ENCODE results near the gene CSTPP1. TPM values are rescaled to one million over a fixed set of nuclear protein-coding genes. Genes with fewer than 3 reads are reported as not detected.

CSTPP1 gene, protein sequence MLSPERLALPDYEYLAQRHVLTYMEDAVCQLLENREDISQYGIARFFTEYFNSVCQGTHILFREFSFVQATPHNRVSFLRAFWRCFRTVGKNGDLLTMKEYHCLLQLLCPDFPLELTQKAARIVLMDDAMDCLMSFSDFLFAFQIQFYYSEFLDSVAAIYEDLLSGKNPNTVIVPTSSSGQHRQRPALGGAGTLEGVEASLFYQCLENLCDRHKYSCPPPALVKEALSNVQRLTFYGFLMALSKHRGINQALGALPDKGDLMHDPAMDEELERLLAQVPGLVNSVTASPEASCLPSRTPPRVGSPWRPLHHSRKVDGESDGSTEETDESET
- total RNA-seq = 10 to 100 TPM; 46.6 to 49.2 TPM
- 100 to 1,000 TPM in 1 of 2 donors, 10 to 100 TPM in 1; 95.4 to 104 TPM for polyA plus RNA-seq (ENCODE audit: insufficient read length in 2 of 2)
- long read RNA-seq, donor 1, transcript C11orf49-201 (9 exons, 1,645 nt) = major isoform, 20 of 55 reads
- long read RNA-seq, donor 1, transcript C11orf49-223 (1 exons, 2,141 nt) = minor isoform, 11 of 55 reads
- long read RNA-seq, donor 1, transcript C11orf49-204 (8 exons, 1,916 nt) = minor isoform, 6 of 55 reads
- long read RNA-seq, donor 1, partial matches to known transcripts = 11 of 55 reads
- long read RNA-seq, donor 1, other reads (novel, unspliced or antisense) = 0 of 55 reads
- long read RNA-seq, donor 2, transcript C11orf49-201 (9 exons, 1,645 nt) = major isoform, 13 of 43 reads
- long read RNA-seq, donor 2, transcript C11orf49-223 (1 exons, 2,141 nt) = minor isoform, 9 of 43 reads
- long read RNA-seq, donor 2, partial matches to known transcripts = 15 of 43 reads
- long read RNA-seq, donor 2, other reads (novel, unspliced or antisense) = 0 of 43 reads
- long read RNA-seq, donor 3, transcript C11orf49-201 (9 exons, 1,645 nt) = minor isoform, 5 of 40 reads
- long read RNA-seq, donor 3, transcript C11orf49-223 (1 exons, 2,141 nt) = major isoform, 8 of 40 reads
- long read RNA-seq, donor 3, partial matches to known transcripts = 17 of 40 reads
- long read RNA-seq, donor 3, other reads (novel, unspliced or antisense) = 0 of 40 reads
- long read RNA-seq, donor 4, transcript C11orf49-204 (8 exons, 1,916 nt) = minor isoform, 6 of 52 reads
- long read RNA-seq, donor 4, transcript C11orf49-201 (9 exons, 1,645 nt) = major isoform, 19 of 52 reads
- long read RNA-seq, donor 4, transcript C11orf49-223 (1 exons, 2,141 nt) = minor isoform, 9 of 52 reads
- long read RNA-seq, donor 4, partial matches to known transcripts = 10 of 52 reads
- long read RNA-seq, donor 4, other reads (novel, unspliced or antisense) = 5 of 52 reads

DNA sequence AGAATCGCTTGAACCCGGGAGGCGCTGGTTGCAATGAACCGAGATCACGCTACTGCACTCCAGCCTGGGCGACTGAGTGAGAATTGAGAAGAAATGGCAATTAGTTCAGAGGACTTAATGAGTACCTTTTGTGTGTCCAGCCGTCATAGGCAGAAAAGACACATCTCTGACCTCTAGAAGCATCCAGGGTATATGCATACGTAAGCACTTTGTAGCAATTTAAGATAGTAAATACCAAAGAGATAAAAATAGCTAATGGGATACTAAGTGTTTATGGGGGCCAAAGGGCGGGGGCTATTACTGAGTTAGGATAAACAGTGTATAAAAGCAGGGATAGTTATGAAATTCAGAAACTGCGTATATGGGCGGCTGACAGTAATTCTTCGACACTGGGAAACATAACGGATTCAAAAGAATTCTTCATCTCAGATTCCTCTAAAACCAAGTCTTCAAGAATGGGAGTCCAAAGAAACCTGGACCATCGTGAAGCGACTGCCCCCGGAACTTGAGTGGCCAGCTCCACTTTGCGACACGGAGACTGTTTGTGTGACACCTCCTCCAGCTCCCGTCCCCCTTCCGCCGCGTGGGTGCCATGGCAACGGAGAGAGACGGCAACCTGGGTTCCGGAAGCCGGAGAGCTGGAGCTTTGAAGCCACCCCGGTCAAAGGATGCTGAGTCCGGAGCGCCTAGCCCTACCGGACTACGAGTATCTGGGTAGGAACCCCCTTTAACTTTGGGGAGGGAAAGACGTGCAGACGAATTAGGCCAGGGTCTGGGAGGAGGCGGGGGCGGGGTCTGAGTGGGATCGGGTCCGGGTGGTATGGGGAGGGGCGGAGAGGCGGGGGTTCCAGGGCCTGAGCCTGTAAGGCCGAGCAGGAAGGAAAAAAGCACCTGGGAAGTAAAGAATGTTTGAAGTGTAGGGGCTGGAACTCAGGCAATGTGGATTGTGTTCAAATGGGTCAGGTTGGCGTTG lies at the start of gene CSTPP1:
CSTPP1 (plus strand) TSS at position 624 of the 973 bp plus-strand sequence; CDS start at position 669, 45 bp downstream.
- Histone ChIP-seq H3K4me3 (ENCODE audit: low read depth, low read length) (peak within 1 kb of the TSS; percentile 70), H3K27ac (ENCODE audit: low read depth, low read length) (peak within 1 kb of the TSS; percentile 79), H3K27me3 (ENCODE audit: control insufficient read depth, insufficient read depth, low read length) (no peaks in the 10 kb centered on the region), H3K4me1 (ENCODE audit: control insufficient read depth, insufficient read depth, low read length) (no peaks in the 10 kb centered on the region), H3K36me3 (ENCODE audit: control insufficient read depth, insufficient read depth, low read length) (no peaks in the 10 kb centered on the region), H3K9me3 (ENCODE audit: control insufficient read depth, insufficient read depth, low read length) (no peaks in the 10 kb centered on the region)
- 17% methylated on average over 37 of the region's 41 CpGs for WGBS (ENCODE audit: insufficient coverage)
- peak in 5 of 6 donors; percentile 90 to 98 (median 93) for DNase-seq (ENCODE audit: low read depth in 4 of 6, low spot score in 6 of 6)

GRCh38 chr11:46888636-46889035 lies 47.9 kb upstream of the CSTPP1 start:
- peaks cover 61% of the 10 kb centered on the region for H3K36me3 ChIP-seq (ENCODE audit: control insufficient read depth, insufficient read depth, low read length)
- H3K4me1 ChIP-seq (ENCODE audit: control insufficient read depth, insufficient read depth, low read length) = peaks cover 5% of the 10 kb centered on the region
- WGBS (ENCODE audit: insufficient coverage) = 98% methylated on average over 5 of the region's 5 CpGs
- no peaks in the 10 kb centered on the region for H3K27me3 ChIP-seq (ENCODE audit: control insufficient read depth, insufficient read depth, low read length)
- DNase-seq (ENCODE audit: low read depth in 4 of 6, low spot score in 6 of 6) = no peak
- H3K27ac ChIP-seq (ENCODE audit: low read depth, low read length) = no peak overlapping the region
- H3K9me3 ChIP-seq (ENCODE audit: control insufficient read depth, insufficient read depth, low read length) = no peaks in the 10 kb centered on the region
- H3K4me3 ChIP-seq (ENCODE audit: low read depth, low read length) = no peak overlapping the region

DNA sequence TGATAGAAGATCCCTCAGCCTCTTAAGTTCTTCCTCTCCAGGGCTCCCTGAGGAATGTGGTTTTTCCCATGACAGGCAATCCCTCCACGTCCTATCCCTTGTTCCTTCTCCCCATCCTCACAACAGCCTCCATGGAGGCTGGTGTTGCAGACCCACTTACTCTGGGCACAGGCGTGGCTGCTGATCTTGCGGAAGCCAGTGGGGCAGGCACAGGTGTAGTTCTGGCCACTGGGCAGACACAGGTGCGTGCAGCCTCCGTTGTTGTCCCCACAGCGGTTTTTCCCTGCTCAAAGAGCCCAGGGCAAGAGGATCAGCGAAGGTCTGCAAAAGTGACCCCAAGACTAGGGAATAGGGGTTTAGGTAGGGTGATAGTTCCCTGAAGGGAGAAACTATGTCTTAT lies 47.3 kb upstream of the CSTPP1 start:
- WGBS (ENCODE audit: insufficient coverage) = 100% methylated on average over 6 of the region's 7 CpGs
- H3K27ac ChIP-seq (ENCODE audit: low read depth, low read length) = no peak overlapping the region
- no peak for DNase-seq (ENCODE audit: low read depth in 4 of 6, low spot score in 6 of 6)
- no peaks in the 10 kb centered on the region for H3K27me3 ChIP-seq (ENCODE audit: control insufficient read depth, insufficient read depth, low read length)
- peaks cover 5% of the 10 kb centered on the region for H3K4me1 ChIP-seq (ENCODE audit: control insufficient read depth, insufficient read depth, low read length)
- no peaks in the 10 kb centered on the region for H3K9me3 ChIP-seq (ENCODE audit: control insufficient read depth, insufficient read depth, low read length)
- peaks cover 59% of the 10 kb centered on the region for H3K36me3 ChIP-seq (ENCODE audit: control insufficient read depth, insufficient read depth, low read length)
- no peak overlapping the region for H3K4me3 ChIP-seq (ENCODE audit: low read depth, low read length)

GRCh38 chr11:46889689-46890475 lies 46.7 kb upstream of the CSTPP1 start:
- H3K27me3 ChIP-seq (ENCODE audit: control insufficient read depth, insufficient read depth, low read length) = no peaks in the 10 kb centered on the region
- peak in 5 of 6 donors; percentile 73 to 95 (median 79) for DNase-seq (ENCODE audit: low read depth in 4 of 6, low spot score in 6 of 6)
- H3K27ac ChIP-seq (ENCODE audit: low read depth, low read length) = no peak overlapping the region
- H3K4me3 ChIP-seq (ENCODE audit: low read depth, low read length) = no peak overlapping the region
- no peaks in the 10 kb centered on the region for H3K9me3 ChIP-seq (ENCODE audit: control insufficient read depth, insufficient read depth, low read length)
- peaks cover 62% of the 10 kb centered on the region for H3K36me3 ChIP-seq (ENCODE audit: control insufficient read depth, insufficient read depth, low read length)
- WGBS (ENCODE audit: insufficient coverage) = 72% methylated on average over 20 of the region's 23 CpGs
- peaks cover 5% of the 10 kb centered on the region for H3K4me1 ChIP-seq (ENCODE audit: control insufficient read depth, insufficient read depth, low read length)

DNA sequence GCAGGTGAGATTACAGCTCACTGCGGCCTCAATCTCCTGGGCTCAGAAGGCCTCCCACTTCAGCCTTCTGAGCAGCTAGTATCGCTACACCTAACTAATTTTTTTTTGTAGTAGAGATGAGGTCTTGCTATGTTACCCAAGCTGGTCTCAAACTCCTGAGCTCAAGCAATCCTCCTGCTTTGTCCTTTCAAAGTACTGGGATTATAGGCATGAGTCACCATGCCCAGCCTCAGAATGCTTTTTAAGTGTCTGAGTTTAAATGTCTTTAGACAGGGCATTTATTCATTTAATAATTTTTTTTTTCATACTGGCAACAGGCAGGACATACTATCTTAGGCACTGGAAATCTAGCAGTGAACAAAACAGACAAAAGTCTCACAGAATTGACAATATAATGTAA lies 45.9 kb upstream of the CSTPP1 start:
- no CpG with 5 or more reads among the region's 2 CpGs for WGBS (ENCODE audit: insufficient coverage)
- DNase-seq (ENCODE audit: low read depth in 4 of 6, low spot score in 6 of 6) = no peak
- Histone ChIP-seq H3K36me3 (ENCODE audit: control insufficient read depth, insufficient read depth, low read length) (peaks cover 65% of the 10 kb centered on the region), H3K27me3 (ENCODE audit: control insufficient read depth, insufficient read depth, low read length) (no peaks in the 10 kb centered on the region), H3K27ac (ENCODE audit: low read depth, low read length) (no peak overlapping the region), H3K4me3 (ENCODE audit: low read depth, low read length) (no peak overlapping the region), H3K4me1 (ENCODE audit: control insufficient read depth, insufficient read depth, low read length) (peaks cover 7% of the 10 kb centered on the region), H3K9me3 (ENCODE audit: control insufficient read depth, insufficient read depth, low read length) (no peaks in the 10 kb centered on the region)

- H3K27ac ChIP-seq (ENCODE audit: low read depth, low read length) = no peak overlapping the region
- no peak for DNase-seq (ENCODE audit: low read depth in 4 of 6, low spot score in 6 of 6)
- H3K27me3 ChIP-seq (ENCODE audit: control insufficient read depth, insufficient read depth, low read length) = no peaks in the 10 kb centered on the region
- H3K9me3 ChIP-seq (ENCODE audit: control insufficient read depth, insufficient read depth, low read length) = no peaks in the 10 kb centered on the region
- peaks cover 63% of the 10 kb centered on the region for H3K36me3 ChIP-seq (ENCODE audit: control insufficient read depth, insufficient read depth, low read length)
- no peak overlapping the region for H3K4me3 ChIP-seq (ENCODE audit: low read depth, low read length)
- WGBS (ENCODE audit: insufficient coverage) = no CpG with 5 or more reads among the region's 2 CpGs
- peaks cover 19% of the 10 kb centered on the region for H3K4me1 ChIP-seq (ENCODE audit: control insufficient read depth, insufficient read depth, low read length)
These were observed 44.5 kb upstream of the CSTPP1 start for GRCh38 chr11:46892109-46892508.

DNA sequence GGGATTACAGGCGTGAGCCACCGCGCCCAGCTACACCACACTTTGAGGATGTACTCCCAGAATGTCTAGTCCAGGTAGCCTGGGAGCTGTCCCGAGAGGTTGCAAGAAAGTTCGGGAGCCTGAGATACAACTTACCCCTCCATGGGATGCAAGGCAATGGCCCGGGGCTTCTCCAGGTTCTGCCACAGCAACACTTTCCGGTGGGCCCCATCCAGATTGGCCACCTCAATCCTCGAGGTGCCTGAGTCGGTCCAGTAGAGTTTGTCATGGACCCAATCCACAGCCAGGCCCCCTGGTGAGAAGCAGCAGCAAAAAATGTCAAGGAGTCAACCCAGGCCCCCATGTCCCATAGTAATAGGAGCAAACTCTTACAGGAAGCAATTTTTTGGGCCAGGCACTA lies 43.7 kb upstream of the CSTPP1 start:
- H3K27me3 ChIP-seq (ENCODE audit: control insufficient read depth, insufficient read depth, low read length) = no peaks in the 10 kb centered on the region
- H3K27ac ChIP-seq (ENCODE audit: low read depth, low read length) = no peak overlapping the region
- H3K36me3 ChIP-seq (ENCODE audit: control insufficient read depth, insufficient read depth, low read length) = peaks cover 58% of the 10 kb centered on the region
- DNase-seq (ENCODE audit: low read depth in 4 of 6, low spot score in 6 of 6) = no peak
- WGBS (ENCODE audit: insufficient coverage) = 95% methylated on average over 9 of the region's 9 CpGs
- H3K4me3 ChIP-seq (ENCODE audit: low read depth, low read length) = no peak overlapping the region
- peaks cover 19% of the 10 kb centered on the region for H3K4me1 ChIP-seq (ENCODE audit: control insufficient read depth, insufficient read depth, low read length)
- no peaks in the 10 kb centered on the region for H3K9me3 ChIP-seq (ENCODE audit: control insufficient read depth, insufficient read depth, low read length)

DNA sequence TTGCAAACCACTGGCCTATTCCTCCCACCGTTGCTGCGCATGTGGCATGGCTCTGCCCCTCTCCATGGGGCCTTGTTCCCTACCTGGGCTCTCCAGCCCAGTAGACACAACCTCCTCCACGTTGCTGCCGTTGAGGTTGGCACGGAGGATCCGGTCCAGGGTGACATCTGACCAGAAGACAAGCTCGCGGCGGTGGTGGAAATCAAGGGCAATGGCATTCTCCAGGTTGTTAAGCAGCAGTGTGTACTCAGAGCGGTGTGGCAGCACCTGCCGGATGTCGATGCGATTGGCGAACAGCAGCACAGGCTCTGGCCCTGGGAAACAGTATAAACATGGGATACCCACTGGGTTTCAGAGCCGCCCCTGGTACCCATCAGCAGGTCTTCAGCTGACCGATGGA lies 42.1 kb upstream of the CSTPP1 start:
- Histone ChIP-seq H3K4me1 (ENCODE audit: control insufficient read depth, insufficient read depth, low read length) (peaks cover 19% of the 10 kb centered on the region), H3K9me3 (ENCODE audit: control insufficient read depth, insufficient read depth, low read length) (no peaks in the 10 kb centered on the region), H3K27ac (ENCODE audit: low read depth, low read length) (no peak overlapping the region), H3K27me3 (ENCODE audit: control insufficient read depth, insufficient read depth, low read length) (no peaks in the 10 kb centered on the region), H3K36me3 (ENCODE audit: control insufficient read depth, insufficient read depth, low read length) (peaks cover 65% of the 10 kb centered on the region), H3K4me3 (ENCODE audit: low read depth, low read length) (no peak overlapping the region)
- DNase-seq (ENCODE audit: low read depth in 4 of 6, low spot score in 6 of 6) = no peak
- 96% methylated on average over 16 of the region's 16 CpGs for WGBS (ENCODE audit: insufficient coverage)
